Measurements from ENCODE around the gene FYB2. TPM values are rescaled to one million over a fixed set of nuclear protein-coding genes. Genes with fewer than 3 reads are reported as not detected.

Gene FYB2, protein sequence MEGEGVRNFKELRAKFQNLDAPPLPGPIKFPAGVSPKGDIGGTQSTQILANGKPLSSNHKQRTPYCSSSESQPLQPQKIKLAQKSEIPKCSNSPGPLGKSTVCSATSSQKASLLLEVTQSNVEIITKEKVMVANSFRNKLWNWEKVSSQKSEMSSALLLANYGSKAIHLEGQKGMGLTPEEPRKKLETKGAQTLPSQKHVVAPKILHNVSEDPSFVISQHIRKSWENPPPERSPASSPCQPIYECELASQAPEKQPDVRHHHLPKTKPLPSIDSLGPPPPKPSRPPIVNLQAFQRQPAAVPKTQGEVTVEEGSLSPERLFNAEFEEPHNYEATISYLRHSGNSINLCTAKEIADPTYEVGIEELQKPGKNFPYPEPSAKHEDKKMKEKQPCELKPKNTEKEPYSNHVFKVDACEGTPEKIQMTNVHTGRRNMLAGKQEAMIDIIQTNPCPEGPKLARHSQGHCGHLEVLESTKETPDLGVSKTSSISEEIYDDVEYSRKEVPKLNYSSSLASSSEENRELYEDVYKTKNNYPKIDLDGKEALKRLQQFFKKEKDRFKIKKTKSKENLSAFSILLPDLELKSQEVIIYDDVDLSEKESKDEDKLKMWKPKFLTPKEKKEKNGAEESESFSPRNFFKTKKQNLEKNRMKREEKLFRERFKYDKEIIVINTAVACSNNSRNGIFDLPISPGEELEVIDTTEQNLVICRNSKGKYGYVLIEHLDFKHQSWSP
- not detected for total RNA-seq

DNA sequence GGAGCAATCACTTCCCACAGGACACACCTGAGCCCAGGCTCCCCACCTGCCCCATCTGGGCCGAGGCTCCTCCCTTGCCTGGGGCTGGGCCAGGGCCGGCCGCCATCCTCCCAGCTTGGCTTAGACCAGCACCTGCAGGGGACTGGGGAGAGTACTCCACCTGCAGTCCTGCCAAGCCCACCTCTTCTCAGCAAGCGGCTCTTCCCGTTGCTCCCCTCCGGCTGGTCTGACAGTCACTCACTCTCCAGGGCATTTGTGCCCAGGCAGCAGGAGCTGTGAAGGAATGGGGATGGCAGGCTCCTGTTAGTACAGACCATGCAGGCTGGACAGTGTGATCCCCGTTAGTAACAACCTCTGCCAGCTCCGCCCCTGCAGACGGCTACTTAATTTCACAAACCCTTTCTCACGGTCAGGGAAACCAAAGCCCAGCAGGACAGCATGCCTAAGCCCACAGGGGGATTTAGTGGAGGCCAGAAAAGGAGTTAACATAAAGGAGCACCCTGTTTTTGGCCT, at the start of gene FYB2:
TSS of gene FYB2 (minus strand) at position 18 of the 513 bp plus-strand sequence. CDS start 114 bp downstream, outside the sequence.
- DNase-seq (ENCODE audit: low spot score) (no peak), ATAC-seq (ENCODE audit: insufficient number of reproducible peaks, low FRiP score, low read depth) (no peak)
- H3K4me3 ChIP-seq, result no peak within 1 kb of the TSS
- H3K9me3 ChIP-seq, result no peaks in the 10 kb centered on the region
- TF ChIP-seq, protein P1, sequence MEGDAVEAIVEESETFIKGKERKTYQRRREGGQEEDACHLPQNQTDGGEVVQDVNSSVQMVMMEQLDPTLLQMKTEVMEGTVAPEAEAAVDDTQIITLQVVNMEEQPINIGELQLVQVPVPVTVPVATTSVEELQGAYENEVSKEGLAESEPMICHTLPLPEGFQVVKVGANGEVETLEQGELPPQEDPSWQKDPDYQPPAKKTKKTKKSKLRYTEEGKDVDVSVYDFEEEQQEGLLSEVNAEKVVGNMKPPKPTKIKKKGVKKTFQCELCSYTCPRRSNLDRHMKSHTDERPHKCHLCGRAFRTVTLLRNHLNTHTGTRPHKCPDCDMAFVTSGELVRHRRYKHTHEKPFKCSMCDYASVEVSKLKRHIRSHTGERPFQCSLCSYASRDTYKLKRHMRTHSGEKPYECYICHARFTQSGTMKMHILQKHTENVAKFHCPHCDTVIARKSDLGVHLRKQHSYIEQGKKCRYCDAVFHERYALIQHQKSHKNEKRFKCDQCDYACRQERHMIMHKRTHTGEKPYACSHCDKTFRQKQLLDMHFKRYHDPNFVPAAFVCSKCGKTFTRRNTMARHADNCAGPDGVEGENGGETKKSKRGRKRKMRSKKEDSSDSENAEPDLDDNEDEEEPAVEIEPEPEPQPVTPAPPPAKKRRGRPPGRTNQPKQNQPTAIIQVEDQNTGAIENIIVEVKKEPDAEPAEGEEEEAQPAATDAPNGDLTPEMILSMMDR (IDR thresholded peaks at IDR 0.05), result no peak
- H3K4me1 ChIP-seq (ENCODE audit: control insufficient read depth in 1 of 2, low read depth in 2 of 2), result peaks cover 4 to 5% of the 10 kb centered on the region in 2 donors
- H3K36me3 ChIP-seq, result no peaks in the 10 kb centered on the region
- no peak within 1 kb of the TSS for H3K27ac ChIP-seq
- no peaks in the 10 kb centered on the region for H3K27me3 ChIP-seq (replicated peaks; ENCODE audit: insufficient read depth)

DNA sequence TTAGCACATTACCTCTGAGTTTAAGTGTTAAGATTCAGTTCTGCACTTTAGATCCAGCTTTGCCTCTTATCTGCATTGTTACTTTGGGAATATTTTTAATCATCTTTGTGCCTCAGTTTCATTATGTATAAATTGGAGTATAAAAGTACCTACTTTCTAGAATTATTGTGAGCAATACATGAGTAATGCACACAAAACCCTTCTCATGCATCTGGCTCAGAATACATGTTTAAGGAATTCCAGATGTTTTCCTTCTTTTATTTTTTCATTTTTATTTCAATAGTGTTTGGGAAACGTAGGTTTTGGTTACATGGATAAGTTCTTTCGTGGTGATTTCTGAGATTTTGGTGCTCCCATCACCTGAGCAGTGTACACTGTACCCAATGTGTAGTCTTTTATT, 49.6 kb upstream of the FYB2 start:
- Histone ChIP-seq H3K27me3 (replicated peaks; ENCODE audit: insufficient read depth) (no peaks in the 10 kb centered on the region), H3K27ac (no peak overlapping the region), H3K9me3 (no peaks in the 10 kb centered on the region), H3K36me3 (no peaks in the 10 kb centered on the region), H3K4me1 (ENCODE audit: control insufficient read depth in 1 of 2, low read depth in 2 of 2) (no peaks in the 10 kb centered on the region), H3K4me3 (no peak overlapping the region)
- TF ChIP-seq, protein P1 (IDR thresholded peaks at IDR 0.05), result no peak
- ATAC-seq (ENCODE audit: insufficient number of reproducible peaks, low FRiP score, low read depth), result no peak
- no peak for DNase-seq (ENCODE audit: low spot score)

DNA sequence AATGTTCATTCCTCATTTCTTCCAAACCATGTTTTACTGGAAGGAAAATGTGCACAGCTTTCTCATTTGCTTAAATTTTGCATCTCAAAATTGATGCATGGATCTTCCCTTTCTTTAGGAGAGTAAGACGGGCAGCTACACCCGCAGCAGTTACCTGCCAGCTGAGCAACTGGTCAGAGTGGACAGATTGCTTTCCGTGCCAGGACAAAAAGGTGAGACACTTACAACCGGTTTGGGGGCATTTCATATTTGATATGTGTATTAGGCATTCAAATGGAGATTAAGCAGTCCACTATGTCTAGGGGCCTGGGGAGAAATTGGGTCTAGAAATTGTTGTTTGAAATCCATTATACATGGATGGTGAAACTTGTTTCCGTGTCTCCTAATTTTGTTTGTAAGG, 48.3 kb upstream of the FYB2 start:
- no peaks in the 10 kb centered on the region for H3K27me3 ChIP-seq (replicated peaks; ENCODE audit: insufficient read depth)
- H3K4me1 ChIP-seq (ENCODE audit: control insufficient read depth in 1 of 2, low read depth in 2 of 2), result no peaks in the 10 kb centered on the region
- H3K36me3 ChIP-seq, result no peaks in the 10 kb centered on the region
- H3K27ac ChIP-seq, result no peak overlapping the region
- TF ChIP-seq, protein P1 (IDR thresholded peaks at IDR 0.05), result no peak
- no peak for DNase-seq (ENCODE audit: low spot score)
- ATAC-seq (ENCODE audit: insufficient number of reproducible peaks, low FRiP score, low read depth), result no peak
- no peak overlapping the region for H3K4me3 ChIP-seq
- no peaks in the 10 kb centered on the region for H3K9me3 ChIP-seq

DNA sequence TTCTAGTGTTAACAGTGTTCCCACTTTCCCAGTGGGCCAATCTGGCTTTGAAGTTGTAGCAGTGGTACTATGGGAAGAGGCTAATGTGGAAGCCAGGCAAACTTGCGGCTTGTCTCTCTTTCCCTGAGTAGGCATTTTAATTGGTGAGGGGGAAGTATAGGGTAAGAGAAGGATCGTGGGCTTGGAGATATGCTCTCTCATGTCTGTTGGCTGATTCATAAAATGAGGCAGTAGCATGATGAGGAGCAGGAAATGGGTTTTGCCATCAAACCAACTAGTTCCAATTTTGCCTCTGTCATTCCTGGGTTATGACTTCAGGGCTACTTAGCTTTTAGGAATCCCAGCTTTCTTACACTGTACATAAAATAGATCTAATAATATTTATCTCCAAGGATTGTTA, 47.5 kb upstream of the FYB2 start:
- Histone ChIP-seq H3K36me3 (no peaks in the 10 kb centered on the region), H3K9me3 (no peaks in the 10 kb centered on the region), H3K4me3 (no peak overlapping the region), H3K27ac (no peak overlapping the region), H3K4me1 (ENCODE audit: control insufficient read depth in 1 of 2, low read depth in 2 of 2) (no peaks in the 10 kb centered on the region), H3K27me3 (replicated peaks; ENCODE audit: insufficient read depth) (no peaks in the 10 kb centered on the region)
- no peak for ATAC-seq (ENCODE audit: insufficient number of reproducible peaks, low FRiP score, low read depth)
- no peak for DNase-seq (ENCODE audit: low spot score)
- TF ChIP-seq, protein P1 (IDR thresholded peaks at IDR 0.05), result no peak

DNA sequence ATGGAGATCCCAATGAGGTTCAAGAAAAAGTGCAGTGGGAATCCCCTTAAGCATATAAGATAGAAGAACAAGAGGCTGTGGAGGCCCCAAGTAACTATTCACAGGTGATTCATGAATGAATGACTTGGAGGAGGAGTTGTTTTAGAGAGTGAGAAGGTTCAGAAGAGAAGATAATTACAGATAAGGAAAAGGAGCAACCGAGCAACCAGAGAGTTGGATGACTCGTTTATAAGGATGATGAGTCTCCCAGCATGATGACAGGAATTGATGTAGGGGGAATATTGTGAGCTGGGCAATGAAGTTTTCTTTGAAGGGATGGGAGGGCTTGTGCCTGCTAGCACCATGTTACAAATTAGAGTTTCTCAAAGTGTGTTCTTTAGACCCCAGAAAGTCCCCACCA, 45.2 kb upstream of the FYB2 start:
- DNase-seq (ENCODE audit: low spot score) (no peak), ATAC-seq (ENCODE audit: insufficient number of reproducible peaks, low FRiP score, low read depth) (no peak)
- Histone ChIP-seq H3K9me3 (no peaks in the 10 kb centered on the region), H3K36me3 (no peaks in the 10 kb centered on the region), H3K27ac (no peak overlapping the region), H3K27me3 (replicated peaks; ENCODE audit: insufficient read depth) (no peaks in the 10 kb centered on the region), H3K4me1 (ENCODE audit: control insufficient read depth in 1 of 2, low read depth in 2 of 2) (no peaks in the 10 kb centered on the region), H3K4me3 (no peak overlapping the region)
- TF ChIP-seq, protein P1 (IDR thresholded peaks at IDR 0.05), result no peak
